GM19372 (cell line): ENCODE results near the gene ADGRA1.

Source experiments
- ATAC-seq: cut with Tn5 transposase; IDR thresholded peaks from one replicate; pipeline ENCODE4 v1.9.1; 2021; ENCODE audit warnings: mild to moderate bottlenecking, low read depth, moderate library complexity; ENCODE audit not compliant: unreplicated experiment

Gene ADGRA1

DNA sequence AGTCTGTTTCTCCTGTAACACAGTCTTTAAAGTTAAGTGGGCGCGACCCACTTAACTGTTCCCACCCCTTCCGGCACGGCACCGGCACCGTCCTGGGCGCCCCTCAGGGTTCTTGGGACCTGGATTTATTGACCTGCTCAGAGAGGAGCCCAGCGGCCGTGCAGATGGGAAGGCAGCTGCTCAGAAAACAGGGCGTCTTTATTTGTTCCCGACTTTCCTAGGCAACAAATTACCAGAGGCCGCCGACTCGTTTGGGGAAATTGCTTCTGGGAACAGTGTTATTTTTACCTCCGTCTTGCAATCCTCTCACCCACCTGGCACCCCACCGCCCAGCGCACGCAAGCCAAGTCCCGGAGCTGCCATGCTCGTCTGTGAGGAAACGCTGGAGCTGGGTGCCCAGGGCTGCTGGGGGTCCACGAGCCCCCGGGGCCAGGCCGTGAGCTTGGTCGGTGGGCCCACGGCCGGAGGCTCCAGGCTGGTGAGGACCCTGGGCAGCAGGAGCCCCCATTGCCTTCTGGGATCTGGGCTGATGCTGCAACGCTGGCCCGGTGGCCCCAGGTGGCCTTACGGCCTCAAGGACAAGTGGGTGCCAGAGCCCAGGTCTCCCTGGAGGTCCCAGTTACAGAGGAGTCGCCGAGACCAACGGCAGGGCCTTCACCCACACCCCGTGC lies 14.9 kb upstream of the ADGRA1 start:
- no peak for ATAC-seq

DNA sequence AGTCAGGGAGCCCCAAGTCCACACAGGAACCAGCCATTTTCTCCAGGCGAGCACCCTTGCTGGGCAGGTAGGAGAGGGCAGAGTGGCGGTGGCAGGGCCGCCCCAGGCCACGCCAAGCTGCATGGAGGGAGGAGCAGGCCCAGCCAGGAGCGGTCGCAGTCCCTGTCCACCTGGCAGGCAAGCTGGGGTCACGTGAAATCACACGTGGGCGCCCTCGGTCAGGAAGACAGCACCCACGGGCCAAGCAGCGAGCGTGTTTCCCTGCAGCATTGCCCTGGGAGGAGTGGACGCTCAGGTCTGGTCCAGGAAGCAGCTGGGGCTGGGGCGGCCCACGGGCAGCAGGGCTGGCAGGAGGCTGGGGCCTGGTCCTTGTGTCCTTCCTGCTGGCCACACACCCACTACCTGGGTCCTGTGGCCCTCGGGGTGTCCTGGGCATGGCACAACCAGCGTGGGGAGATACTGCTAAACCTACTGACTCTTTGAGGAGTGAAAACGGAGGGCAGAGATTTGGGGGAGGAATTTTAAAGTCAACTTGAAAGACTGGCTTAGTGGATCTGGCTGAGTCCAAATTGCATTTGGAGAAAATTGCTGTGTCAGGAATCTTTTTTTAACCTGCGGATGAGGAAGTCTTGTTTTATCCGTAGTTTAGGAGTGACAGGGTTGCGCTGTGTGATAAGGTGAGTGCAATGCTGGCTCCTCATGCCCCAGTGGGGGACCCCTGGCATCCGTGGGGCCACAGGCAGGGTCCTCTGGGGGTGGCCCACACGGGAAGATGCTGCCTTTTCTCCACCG lies 12.2 kb upstream of the ADGRA1 start:
- ATAC-seq: no peak

DNA sequence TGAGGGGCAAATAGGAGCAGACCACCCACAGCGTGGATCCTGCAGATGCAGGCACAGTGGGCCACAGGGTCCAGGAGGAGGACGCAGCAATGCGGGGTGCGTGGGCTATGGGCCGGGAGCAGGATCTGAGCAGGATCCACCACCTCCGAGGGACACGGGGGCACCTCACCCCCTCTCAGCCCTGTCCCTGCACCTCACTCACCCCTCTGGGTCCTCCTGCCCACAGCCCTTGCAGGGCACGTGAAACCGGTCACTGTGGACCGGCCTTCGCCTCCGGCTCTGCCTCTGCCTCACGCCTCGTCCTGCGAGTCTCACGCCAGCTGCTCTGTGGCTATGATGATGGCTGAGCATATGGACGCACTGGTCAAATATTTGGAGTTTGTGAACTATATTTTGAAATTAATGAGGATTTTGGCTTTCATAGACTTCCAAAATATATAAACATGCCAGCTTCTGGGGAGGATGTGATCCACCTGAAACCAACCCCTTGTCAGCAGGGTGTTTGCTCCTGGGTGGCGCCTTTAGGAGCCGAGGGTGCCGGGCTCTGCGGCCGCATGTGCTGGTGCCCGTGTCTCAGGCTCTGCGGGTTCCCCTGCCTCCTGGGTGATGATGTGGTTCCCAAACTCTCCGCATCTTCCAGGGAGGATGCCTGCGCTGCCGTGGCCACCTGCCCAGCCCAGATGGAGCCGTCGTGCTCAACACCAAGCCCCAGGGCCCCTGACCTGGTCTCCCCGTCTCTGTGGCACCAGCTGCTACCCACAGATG lies 11.3 kb upstream of the ADGRA1 start:
- no peak for ATAC-seq

DNA sequence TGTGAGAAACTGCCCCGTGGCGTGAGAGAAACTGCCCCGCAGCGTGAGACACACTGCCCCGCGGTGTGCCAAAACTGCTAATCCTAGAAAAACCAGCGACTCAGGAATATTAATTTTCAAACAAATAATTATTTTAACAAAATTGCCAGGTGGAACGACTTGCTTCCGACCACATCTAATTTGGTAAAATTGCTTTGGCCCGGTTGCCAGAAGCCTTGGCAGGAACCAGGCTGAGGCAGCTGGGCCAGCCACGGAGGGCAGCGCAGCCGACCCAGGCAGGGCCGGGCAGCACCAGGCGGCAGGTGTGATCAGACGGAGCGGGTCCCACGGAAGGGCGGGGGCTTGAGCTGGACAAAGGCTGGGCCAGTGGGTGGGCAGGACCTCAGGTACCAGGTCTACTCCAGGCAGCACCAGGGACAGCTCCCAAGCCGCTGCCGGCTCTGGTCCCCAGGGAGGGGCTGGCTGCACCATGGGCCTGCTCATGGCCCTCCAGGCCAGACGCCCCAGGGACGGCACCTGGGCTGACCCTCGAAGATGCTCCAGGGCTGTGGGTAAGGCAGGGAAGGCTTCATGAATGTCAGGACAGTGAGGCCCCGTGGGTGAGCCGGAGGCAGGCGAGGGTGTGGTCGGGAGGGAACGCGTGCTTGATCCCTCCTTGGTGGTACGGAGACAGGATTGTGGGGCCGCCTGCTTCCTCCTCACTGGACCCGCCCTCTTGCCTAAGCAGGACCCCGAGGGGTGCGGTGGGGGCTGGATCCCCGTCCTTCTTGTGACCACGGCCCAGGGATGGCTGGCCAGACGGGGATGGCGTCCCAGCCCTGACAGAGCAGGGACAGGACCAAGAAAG lies 7.7 kb upstream of the ADGRA1 start:
- no peak for ATAC-seq

DNA sequence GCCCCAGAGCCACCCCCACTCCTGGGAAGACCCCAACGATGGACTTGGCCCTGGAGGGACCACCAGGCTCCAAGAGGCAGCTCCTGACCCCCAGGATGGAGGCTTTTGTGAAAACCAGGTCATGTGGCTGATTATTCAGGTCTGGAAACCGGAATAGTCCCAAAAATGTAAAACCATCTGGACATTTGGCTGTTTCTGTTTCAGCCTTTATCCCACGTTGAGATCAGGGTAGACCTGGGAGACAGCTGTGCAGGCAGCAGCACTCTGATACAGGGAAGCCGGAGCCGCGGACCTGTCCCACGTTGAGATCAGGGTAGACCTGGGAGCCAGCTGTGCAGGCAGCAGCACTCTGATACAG lies 7.1 kb upstream of the ADGRA1 start:
- ATAC-seq: no peak

DNA sequence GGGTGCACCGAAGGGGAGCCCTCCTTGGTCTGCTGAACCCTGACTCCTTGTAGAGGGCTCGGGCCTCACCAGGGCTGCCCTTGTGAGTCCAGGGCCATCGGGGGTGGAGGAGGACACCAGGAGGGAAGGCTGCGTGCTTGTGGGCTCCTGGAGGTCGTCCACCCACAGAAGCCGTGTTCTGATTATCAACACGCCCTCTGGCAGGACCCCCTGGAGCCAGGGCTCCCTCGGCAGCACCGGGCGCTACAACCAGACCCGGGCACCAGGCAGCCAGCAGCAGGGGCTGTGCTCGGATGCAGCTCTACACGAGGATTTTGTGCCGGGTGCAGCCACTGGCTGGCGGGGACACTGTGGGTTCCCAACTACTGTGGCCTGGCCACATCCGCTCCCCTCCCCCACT lies 6.1 kb upstream of the ADGRA1 start:
- no peak for ATAC-seq

DNA sequence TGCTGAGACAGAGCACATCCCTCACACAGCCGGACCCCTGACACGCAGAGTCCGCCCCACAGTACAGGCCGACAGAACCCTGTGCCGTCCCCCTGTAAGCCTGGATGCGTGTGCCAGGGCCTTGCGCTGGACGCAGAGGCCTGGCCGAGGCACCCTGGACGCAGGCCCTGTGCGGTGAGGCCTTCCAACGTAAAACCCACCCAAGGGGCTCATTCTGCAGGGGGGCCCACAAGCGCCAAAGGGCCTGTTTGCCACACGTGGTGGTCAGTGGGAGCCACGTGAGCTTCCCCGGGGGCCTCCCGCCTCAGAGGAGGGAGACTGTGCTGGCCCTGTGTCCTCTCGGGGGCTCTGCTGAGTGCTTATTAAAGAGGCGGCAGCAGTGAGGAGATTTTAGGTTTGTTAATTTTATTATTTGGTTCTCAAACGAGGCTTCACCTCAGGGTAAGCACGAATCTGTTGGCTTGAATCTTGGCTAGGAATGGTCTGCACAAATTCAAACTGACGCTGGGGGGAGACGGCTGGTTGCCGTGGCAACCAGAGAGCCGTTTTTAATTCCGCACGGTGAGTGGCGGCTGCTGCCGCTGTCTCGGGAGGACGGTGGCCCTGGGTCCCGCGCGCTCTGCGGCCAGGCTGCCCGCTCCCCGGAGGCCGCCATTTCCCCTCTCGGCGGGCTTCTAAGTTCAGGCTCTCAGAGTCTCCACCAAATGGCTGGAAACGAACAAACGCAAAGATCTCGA lies 4.9 kb upstream of the ADGRA1 start:
- ATAC-seq: no peak

DNA sequence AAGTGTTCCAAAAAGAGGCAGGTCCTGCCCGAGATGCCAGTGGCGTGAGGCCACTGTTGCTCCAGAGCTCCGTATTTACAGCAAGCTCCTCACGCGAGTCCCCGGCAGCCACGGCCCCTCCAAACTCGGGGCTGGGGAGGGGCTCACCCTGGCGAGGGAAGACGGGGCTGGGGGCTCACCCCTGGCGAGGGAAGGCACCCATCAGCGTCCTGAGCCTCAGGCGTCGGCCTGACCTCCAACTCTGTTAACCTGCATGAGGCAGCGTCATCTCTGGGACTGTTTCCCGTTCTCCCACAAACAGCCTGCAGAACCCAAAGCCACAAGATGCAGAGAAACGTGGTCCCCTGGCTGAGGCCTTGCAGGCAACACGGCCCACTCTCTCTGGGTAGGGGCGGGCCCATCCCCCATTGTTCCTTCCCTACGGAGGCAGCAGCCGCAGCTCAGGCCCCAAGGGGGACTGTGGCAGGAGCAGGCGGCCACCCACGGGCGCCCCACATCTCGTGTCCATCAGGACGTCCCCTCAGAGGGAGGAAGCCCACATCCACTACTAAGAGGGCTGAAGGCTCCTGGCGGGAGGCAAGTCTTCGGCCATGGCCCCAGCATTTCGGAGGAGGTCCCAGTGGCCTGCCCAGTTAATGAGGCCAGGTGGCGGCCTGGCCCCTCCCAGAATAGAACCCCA lies 4.2 kb upstream of the ADGRA1 start:
- ATAC-seq: no peak

DNA sequence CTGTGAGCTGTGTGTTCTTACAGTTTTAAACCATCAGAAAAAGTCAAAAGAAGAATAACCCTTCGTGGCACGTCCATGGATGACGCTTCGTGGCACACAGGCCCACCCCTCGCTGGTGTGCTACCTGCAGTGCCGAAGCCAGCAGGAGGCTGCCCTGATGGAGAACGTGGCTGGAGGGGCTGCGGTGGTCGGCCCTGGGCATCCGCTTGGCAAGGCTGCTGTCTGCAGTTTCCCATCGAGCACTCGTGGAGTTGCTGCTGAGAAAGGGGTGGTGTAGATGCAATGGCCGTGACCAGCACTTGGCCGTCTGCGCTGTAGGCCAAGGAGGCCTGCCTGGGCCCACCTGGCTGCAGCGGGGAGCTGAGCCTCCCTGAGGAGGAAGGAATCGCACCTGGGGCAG lies 3.2 kb upstream of the ADGRA1 start:
- ATAC-seq: no peak

DNA sequence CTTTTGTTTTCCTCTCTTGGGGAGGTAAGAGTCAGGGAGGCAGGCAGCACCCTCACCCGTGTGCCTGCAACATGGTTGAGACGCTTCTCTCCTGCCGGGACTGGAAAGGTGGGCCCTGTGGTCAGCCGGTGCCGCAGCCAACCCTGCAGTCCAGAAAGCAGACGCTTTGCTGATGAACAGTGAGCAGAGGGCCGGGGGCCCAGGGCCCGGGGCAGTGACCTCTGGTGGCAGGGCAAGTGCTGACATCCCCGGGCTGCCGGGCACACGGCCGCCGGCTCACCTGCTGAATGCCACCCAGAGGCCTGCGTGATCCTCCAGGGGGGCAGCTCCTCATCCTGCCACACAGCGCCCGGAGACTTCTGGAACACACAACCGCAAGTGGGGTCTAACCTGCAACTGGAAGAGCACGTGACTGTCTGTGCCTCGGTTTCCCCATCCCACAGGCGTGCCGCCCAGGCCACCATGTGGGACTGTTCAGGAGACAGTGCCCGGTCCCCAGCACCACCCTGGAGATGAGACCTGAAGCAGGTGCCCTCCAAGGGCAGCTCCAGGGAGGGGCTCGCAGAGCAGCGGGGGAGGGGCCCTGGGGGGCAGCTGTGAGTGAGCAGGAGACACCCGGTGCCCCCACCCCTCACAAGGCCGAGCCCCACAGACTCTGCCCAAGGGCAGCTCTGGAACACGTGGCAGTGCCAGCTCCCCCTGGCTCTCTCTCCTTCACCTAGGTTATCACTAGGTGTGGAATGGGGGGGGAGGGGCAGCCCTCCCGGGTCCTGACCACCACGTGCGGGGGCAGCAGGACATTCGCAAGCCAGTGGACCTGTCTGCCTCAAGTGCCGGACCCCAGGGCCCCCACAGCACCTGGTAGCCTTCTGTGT lies 2.2 kb upstream of the ADGRA1 start:
- no peak for ATAC-seq

DNA sequence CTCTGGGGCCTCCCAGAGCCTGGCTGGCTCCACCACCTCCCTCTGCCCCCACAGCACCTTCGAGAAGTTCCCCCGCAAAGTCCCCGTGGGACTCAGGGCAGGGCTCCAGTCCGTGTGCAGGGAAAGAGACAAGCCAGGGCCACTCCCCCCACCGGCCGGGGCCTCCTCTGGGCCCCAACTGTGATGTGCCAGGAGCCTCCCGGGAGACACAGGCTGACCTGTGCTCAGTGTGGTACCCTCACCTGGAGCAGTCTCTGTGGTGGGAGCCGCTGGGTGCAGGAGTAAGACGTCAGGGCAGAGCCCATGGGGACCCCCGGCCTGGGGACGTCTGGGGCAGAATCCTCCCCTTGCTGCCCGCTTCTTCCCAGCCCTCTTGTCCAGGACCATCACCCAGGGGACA lies 1.5 kb upstream of the ADGRA1 start:
- ATAC-seq: no peak

DNA sequence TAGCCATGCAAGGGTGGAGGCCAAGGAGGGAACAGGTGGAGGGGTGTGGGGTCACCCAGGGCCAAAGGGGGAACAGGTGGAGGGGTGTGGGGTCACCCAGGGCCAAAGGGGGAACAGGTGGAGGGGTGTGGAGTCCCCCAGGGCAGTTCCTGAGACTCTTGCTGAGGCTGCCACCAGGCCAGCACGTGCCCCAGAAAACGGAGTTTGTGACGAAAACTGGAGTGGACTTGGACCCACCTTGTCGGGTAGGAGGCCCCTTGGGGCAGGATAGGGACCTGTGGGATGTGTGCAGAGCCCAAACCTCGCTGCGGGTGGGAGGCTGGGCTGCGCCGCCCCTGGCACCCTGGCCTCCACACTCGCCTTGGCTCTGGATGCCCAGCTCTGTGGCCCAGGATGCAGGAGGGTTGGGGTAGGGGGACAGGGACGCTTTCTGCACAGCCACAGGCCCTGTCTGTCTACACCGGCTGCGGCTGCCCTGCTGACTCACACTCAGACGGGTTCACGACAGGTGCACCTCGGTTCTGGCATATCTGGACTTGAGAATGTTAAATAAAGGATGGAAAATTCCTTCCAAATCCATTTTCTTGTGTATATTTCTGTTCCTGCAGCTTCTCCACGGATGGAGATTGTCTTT lies 562 bp upstream of the ADGRA1 start:
- no peak for ATAC-seq

DNA sequence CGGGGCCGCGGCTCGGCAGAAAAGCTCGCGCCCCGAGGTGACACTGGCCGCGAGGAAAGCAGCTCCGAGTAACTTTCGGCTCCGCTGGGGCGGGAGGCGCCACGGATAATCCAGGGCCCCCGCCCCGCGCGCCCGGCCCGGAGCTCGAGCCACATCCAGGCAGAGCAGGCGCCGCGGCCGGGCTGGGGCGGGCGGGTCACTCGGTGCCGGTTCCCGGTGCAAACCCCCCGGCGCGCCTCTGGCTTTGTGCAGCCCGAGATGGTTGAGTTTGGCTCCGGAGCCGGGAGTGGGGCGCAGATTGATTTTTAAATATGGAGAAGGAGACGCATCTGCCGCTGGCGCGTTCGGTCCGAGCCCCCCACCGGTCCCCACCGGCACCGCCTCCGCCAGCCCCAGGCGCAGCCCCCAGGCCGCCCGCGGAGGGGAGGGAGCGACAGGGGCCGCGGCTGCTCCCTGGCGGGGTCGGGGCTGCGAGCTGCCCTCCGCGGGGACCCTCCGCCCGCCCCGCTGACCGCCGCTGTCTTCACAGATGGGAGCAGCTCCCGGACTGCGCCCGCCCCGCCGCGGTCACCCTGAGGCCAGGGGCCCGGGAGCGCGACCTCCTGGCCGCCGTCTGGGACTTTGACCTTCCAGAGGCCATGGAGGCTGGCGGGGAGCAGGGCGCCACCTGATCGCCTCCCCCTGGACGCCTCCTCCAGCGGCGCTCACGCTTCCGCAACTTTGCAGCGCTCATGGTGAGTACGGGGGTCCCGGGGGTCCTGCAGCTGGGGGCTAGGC lies 643 bp downstream of the ADGRA1 start:
- no peak for ATAC-seq

DNA sequence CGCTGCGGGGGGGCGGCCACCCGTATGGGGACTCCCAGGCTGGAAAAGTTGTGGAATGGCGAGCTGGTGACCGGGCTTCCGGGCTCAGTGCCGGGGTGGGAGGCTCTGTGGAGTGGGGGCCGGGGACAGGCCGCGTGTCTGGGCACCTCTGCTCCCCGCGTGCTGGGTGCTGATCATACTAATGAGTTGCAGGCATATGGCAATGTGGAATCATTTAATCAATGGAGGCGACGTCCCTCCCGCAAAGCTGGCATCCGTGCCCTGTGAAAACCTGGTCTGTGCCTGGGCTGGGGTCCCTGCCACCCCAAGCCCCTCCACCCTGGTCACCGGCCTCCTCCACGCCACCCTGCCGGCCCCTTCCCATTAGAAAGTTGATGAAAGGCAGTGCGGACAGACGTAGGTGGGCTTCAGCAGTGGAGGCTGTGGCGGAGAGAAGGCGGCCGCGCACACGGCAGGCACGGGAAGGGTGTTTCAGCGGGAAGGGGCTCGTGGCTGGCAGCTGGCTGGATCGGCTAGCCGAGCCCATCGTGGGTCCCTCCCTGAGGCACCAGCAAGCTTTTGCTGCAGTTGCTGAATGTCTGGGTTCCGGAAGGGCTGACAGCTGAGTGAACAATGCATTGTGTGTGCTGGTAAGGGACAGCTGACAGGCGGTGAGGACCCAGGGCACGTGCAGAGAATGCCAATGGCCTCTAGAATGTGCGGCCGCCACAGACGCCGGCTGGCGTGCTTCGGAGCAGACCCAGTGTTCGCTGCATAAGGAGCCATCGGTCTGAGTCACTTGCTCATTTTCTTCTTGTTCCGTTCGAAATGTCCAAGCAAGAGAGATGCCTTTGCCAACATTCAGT lies 1.5 kb downstream of the ADGRA1 start:
- no peak for ATAC-seq

DNA sequence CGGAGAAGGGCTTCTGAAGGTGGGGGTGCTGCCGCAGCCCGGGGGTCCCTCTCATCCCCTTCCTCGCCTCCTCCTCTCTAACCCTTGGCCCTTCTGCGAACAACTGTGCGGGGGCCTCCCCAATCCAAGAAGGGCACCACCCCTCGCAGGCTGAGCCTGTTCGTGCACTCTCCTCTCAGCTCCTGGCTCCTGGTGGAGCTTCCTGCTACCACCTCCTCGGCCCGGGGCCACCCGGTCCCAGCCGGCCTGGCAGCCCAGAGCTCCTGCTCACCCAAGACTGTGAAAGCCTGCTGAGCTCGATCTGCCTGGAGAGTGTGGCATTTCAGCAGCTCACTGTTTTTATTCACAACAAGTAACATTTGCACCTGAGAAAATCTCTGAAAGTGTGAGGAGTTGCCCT lies 2.4 kb downstream of the ADGRA1 start:
- ATAC-seq: no peak

DNA sequence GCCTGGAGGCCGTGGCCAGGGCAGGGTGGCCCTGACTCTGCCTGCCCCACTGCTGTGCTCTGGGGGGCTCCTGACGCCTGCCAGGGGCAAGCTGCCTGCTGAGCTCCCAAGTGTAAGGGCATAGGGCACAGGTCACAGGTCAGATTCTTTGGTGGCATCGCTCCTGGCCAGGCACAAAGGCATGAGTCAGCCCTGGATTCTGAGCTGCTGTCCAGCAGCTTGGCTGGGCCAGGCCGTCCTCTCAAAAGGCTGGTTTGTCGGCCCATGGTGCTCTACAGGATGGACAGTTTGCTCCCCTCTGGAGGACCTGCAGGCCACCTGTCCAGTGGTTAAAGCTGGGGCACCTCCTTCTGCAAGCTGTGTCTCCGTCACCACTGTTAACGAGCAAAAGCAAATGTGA lies 2.9 kb downstream of the ADGRA1 start:
- no peak for ATAC-seq
